Mesendoderm (in vitro differentiated cells): ENCODE data around the gene RCOR3.

Experiments used
- DNase-seq: peaks from one replicate; pipeline ENCODE4 v3.0.0; 2013
- H2AK5ac ChIP-seq: 2 replicates; pipeline ENCODE4 v1.6.1; 2013; ENCODE audit warnings: low read length, inconsistent platforms
- H2BK120ac ChIP-seq: 2 replicates; pipeline ENCODE4 v1.6.1; 2013; ENCODE audit warnings: low read depth, mild to moderate bottlenecking, low read length, moderate library complexity, mixed read lengths
- H2BK15ac ChIP-seq: replicated peaks from 2 replicates; pipeline ENCODE4 v1.6.1; 2013; ENCODE audit warnings: low read depth, mild to moderate bottlenecking, moderate library complexity
- H2BK5ac ChIP-seq: 2 replicates; pipeline ENCODE4 v1.6.1; 2013; ENCODE audit warnings: low read length, inconsistent platforms
- H3K18ac ChIP-seq: 2 replicates; pipeline ENCODE4 v1.6.1; 2013; ENCODE audit warnings: mild to moderate bottlenecking, low read length, mixed read lengths
- H3K23ac ChIP-seq: one replicate; pipeline ENCODE4 v1.6.1; 2013; ENCODE audit warnings: low read length
- H3K27ac ChIP-seq: 2 replicates; pipeline ENCODE4 v1.5.1; 2013; ENCODE audit warnings: low read depth, mild to moderate bottlenecking, inconsistent platforms, low read length, moderate library complexity
- H3K27me3 ChIP-seq: 2 replicates; pipeline ENCODE4 v1.6.1; 2013; ENCODE audit warnings: low read length, control low read depth, mild to moderate bottlenecking, inconsistent platforms; ENCODE audit not compliant: insufficient read depth, poor library complexity
- H3K36me3 ChIP-seq: 2 replicates; pipeline ENCODE4 v1.6.1; 2013; ENCODE audit warnings: low read length, inconsistent platforms; ENCODE audit not compliant: control insufficient read depth, insufficient read depth
- H3K4ac ChIP-seq: one replicate; pipeline ENCODE4 v1.6.1; 2013; ENCODE audit warnings: low read depth, mild to moderate bottlenecking, low read length, moderate library complexity
- H3K4me1 ChIP-seq: 2 replicates; pipeline ENCODE4 v1.6.1; 2013; ENCODE audit warnings: low read depth, low read length, inconsistent platforms; ENCODE audit not compliant: control insufficient read depth
- H3K4me2 ChIP-seq: 2 replicates; pipeline ENCODE4 v1.6.1; 2013; ENCODE audit warnings: low read length
- H3K4me3 ChIP-seq: 2 replicates; pipeline ENCODE4 v1.5.1; 2013; ENCODE audit warnings: mild to moderate bottlenecking, low read length
- H3K56ac ChIP-seq: one replicate; pipeline ENCODE4 v1.6.1; 2013; ENCODE audit warnings: low read length
- H3K79me1 ChIP-seq: 2 replicates; pipeline ENCODE4 v1.6.1; 2013; ENCODE audit warnings: low read length, inconsistent platforms
- H3K79me2 ChIP-seq: 2 replicates; pipeline ENCODE4 v1.6.1; 2013; ENCODE audit warnings: mild to moderate bottlenecking, low read length; ENCODE audit not compliant: control insufficient read depth, insufficient read depth
- H3K9ac ChIP-seq: 2 replicates; pipeline ENCODE4 v1.6.1; 2013; ENCODE audit warnings: low read length, inconsistent platforms
- H4K5ac ChIP-seq: one replicate; pipeline ENCODE4 v1.6.1; 2013; ENCODE audit warnings: low read length
- H4K8ac ChIP-seq: one replicate; pipeline ENCODE4 v1.6.1; 2013; ENCODE audit warnings: low read depth, mild to moderate bottlenecking, control low read depth, low read length, moderate library complexity
- WGBS: extraction: QIAGEN DNeasy Blood & Tissue Kit; methylation state at CpG from one replicate; pipeline ENCODE4 v1.1.7; 2013; ENCODE audit warnings: low lambda C conversion rate, missing lambda C conversion rate; ENCODE audit not compliant: insufficient coverage; ENCODE audit errors: extremely low coverage; 5-methylcytosine and 5-hydroxymethylcytosine counted together

Gene RCOR3

DNA sequence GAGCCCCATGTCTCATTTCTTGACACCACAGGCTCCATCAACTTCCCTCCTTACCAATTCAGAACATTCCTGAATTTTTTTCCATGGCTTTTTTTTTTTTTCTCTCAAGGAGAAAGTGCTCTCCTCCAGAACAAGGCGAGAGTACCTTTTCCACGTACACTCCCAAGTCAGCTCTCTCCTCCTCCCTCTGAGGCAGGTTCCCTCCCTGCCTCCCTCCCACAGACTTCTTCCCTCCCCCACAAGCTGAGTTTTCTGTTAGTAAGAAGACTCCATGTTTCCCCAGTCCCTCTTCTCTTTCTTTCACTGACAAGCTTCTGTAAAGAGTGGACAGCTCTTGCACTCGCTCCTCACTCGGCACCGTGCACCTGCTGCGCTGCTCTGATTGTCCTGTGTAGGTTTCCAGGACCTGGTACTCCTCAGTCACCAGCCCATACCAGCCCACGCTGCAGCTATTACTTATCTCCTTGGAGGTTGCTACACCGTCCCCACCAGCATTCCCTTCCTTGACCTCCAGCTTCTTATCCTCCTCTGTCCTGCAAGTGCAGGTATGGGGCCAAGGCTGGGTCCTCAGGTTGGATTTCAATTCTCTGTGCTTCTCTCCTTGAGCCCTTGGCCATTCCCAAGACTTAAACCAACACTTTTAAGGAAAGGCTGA is 71.2 kb downstream of the RCOR3 start:
- H2BK5ac ChIP-seq = no peak overlapping the region
- no peak overlapping the region for H3K4ac ChIP-seq
- H3K79me1 ChIP-seq = peaks cover 47% of the 10 kb centered on the region
- H3K4me1 ChIP-seq = peaks cover 25% of the 10 kb centered on the region
- no peak overlapping the region for H3K23ac ChIP-seq
- H3K27ac ChIP-seq = no peak overlapping the region
- no peak overlapping the region for H3K4me2 ChIP-seq
- H2AK5ac ChIP-seq = no peak overlapping the region
- WGBS = no CpG with 5 or more reads among the region's 8 CpGs
- no peaks in the 10 kb centered on the region for H3K27me3 ChIP-seq
- DNase-seq = no peak
- no peak overlapping the region for H3K56ac ChIP-seq
- no peak overlapping the region for H3K4me3 ChIP-seq
- H3K9ac ChIP-seq = no peak overlapping the region
- no peak overlapping the region for H4K8ac ChIP-seq
- no peaks in the 10 kb centered on the region for H3K36me3 ChIP-seq
- H3K18ac ChIP-seq = no peak overlapping the region
- H3K79me2 ChIP-seq = peaks cover 71% of the 10 kb centered on the region
- no peak overlapping the region for H2BK120ac ChIP-seq
- H2BK15ac ChIP-seq = no peak overlapping the region
- no peak overlapping the region for H4K5ac ChIP-seq

DNA sequence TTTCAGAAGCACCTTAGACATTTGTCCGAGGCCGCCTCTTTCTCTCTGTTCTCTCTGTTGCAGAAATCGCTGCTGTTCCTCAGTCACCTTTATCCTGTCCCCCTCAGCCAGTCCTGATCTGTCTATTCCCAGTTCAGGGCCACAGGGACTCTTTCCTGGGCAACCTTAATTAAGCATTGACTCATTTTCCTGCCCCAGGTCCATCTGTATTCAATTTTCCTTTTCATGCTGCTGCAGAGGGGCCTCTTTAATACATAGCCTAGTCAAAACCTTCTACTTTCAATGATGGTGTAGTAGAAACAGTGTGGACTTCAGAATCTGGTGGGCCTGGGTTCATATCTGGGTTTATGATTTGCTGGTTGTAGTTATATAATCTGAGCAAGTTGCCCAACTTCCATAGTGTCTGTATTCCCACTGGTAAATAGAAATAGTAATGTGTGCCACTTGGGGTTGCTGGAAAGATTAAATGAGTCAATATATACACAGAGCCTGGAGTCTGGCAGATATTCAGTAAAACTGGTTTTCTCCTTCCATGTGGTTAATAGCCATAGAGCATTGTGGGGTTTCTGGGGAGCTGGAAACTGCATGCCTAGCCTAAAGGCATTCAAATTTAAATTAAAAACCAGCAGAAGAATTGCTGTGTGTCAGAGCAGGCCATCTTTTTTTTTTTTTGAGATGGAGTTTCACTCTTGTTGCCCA is 72.0 kb downstream of the RCOR3 start:
- Histone ChIP-seq H3K79me2 (peaks cover 77% of the 10 kb centered on the region), H3K4me3 (no peak overlapping the region), H2BK5ac (no peak overlapping the region), H3K23ac (no peak overlapping the region), H4K5ac (no peak overlapping the region), H3K27ac (no peak overlapping the region), H3K56ac (no peak overlapping the region), H3K9ac (no peak overlapping the region), H3K18ac (no peak overlapping the region), H3K4ac (no peak overlapping the region), H4K8ac (no peak overlapping the region), H3K79me1 (peaks cover 51% of the 10 kb centered on the region), H3K36me3 (no peaks in the 10 kb centered on the region), H3K4me2 (no peak overlapping the region), H2BK15ac (no peak overlapping the region), H2BK120ac (no peak overlapping the region), H3K27me3 (no peaks in the 10 kb centered on the region), H2AK5ac (no peak overlapping the region), H3K4me1 (peaks cover 28% of the 10 kb centered on the region)
- DNase-seq = no peak
- no CpG with 5 or more reads among the region's 3 CpGs for WGBS

DNA sequence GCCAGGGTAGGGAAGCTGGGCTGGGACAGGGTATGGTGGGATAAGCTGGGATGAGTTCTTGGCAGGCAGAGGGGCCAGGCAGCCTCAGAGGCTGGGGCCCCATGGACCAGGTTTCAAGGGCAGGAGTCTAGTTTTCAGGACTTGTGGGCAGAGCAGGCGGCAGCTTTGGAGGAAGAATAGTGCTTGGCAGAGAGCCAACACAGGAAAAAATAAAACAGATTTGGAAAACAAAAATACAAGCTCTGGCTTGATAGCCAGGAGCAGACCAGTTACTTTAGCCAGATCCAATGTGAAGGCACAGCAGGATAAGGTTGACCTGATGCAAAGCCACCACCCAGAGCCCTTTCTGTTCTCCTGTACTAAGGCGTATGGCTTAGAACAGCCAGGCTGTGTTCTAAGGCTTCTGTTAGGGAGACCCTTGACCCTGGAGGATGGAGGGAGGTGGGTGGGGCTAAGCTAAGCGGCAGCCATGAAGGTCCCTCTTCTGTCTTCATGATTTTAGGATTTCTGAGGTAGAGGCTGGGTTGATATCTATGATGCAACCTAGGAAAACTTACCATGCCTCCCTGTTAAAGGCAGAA is 73.0 kb downstream of the RCOR3 start:
- H4K5ac ChIP-seq = no peak overlapping the region
- DNase-seq = no peak
- H3K4ac ChIP-seq = no peak overlapping the region
- no peak overlapping the region for H2BK15ac ChIP-seq
- no peaks in the 10 kb centered on the region for H3K27me3 ChIP-seq
- H3K36me3 ChIP-seq = no peaks in the 10 kb centered on the region
- no peak overlapping the region for H3K23ac ChIP-seq
- H3K79me2 ChIP-seq = peaks cover 81% of the 10 kb centered on the region
- no peak overlapping the region for H2BK120ac ChIP-seq
- H4K8ac ChIP-seq = no peak overlapping the region
- no peak overlapping the region for H3K18ac ChIP-seq
- H3K4me1 ChIP-seq = peaks cover 25% of the 10 kb centered on the region
- H3K56ac ChIP-seq = peak overlapping the region; percentile 26
- H3K27ac ChIP-seq = no peak overlapping the region
- WGBS = no CpG with 5 or more reads among the region's 3 CpGs
- no peak overlapping the region for H3K4me3 ChIP-seq
- no peak overlapping the region for H3K9ac ChIP-seq
- H3K79me1 ChIP-seq = peaks cover 55% of the 10 kb centered on the region
- no peak overlapping the region for H3K4me2 ChIP-seq
- no peak overlapping the region for H2AK5ac ChIP-seq
- H2BK5ac ChIP-seq = no peak overlapping the region

DNA sequence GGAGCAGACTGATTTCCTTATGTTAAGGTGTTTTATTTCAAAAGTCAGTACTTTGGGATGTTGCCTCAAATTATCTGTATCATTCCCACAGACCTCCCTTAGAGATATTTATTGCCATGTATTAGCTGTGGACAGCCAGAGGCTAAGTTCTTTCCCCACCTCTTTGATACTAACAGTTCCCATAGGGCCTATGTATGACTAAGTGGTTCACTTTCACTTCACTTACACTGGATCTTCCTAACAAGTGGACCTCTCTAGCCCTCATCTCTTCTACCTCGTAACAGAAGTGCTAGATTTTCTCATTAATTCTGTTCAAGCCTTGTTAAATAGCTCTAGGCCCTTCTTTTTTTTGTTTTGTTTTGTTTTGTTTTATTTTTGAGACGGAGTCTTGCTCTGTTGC is 73.7 kb downstream of the RCOR3 start:
- WGBS = no CpG with 5 or more reads among the region's 2 CpGs
- Histone ChIP-seq H3K18ac (no peak overlapping the region), H3K4ac (no peak overlapping the region), H3K4me2 (no peak overlapping the region), H3K9ac (no peak overlapping the region), H3K4me3 (no peak overlapping the region), H4K8ac (no peak overlapping the region), H3K79me2 (peaks cover 82% of the 10 kb centered on the region), H2BK120ac (no peak overlapping the region), H3K23ac (no peak overlapping the region), H3K4me1 (peaks cover 30% of the 10 kb centered on the region), H3K36me3 (no peaks in the 10 kb centered on the region), H2BK15ac (no peak overlapping the region), H2BK5ac (no peak overlapping the region), H4K5ac (no peak overlapping the region), H2AK5ac (no peak overlapping the region), H3K79me1 (peaks cover 61% of the 10 kb centered on the region), H3K56ac (no peak overlapping the region), H3K27ac (no peak overlapping the region), H3K27me3 (no peaks in the 10 kb centered on the region)
- no peak for DNase-seq

DNA sequence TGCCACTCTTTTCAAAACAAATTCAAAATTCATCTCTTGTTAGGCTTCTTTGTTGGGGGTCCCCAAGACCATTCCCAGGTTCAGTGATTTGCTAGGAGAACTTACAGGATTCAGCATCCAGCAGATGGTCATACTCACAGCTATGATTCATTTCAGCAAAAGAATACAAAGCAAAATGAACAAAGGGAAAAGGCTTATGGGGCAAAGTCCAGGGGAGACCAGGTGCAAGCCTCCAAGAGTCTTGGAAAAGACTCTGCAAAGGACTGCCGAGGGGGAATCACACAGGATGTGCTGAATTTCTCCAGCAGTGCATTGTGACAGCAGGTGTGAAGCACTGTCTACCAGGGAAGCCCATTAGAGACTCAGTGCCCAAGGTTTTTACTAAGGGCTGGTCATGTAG is 74.7 kb downstream of the RCOR3 start:
- no peak overlapping the region for H2BK120ac ChIP-seq
- no peak overlapping the region for H3K27ac ChIP-seq
- no CpG with 5 or more reads among the region's 1 CpG for WGBS
- H3K4me1 ChIP-seq = peaks cover 24% of the 10 kb centered on the region
- no peaks in the 10 kb centered on the region for H3K27me3 ChIP-seq
- H3K4me2 ChIP-seq = no peak overlapping the region
- no peak overlapping the region for H3K56ac ChIP-seq
- H2BK5ac ChIP-seq = no peak overlapping the region
- DNase-seq = no peak
- no peak overlapping the region for H3K23ac ChIP-seq
- no peak overlapping the region for H2AK5ac ChIP-seq
- H3K79me1 ChIP-seq = peaks cover 57% of the 10 kb centered on the region
- no peak overlapping the region for H3K4me3 ChIP-seq
- H2BK15ac ChIP-seq = no peak overlapping the region
- H4K8ac ChIP-seq = no peak overlapping the region
- H3K79me2 ChIP-seq = peaks cover 78% of the 10 kb centered on the region
- H3K9ac ChIP-seq = no peak overlapping the region
- no peaks in the 10 kb centered on the region for H3K36me3 ChIP-seq
- H3K4ac ChIP-seq = no peak overlapping the region
- no peak overlapping the region for H4K5ac ChIP-seq
- H3K18ac ChIP-seq = no peak overlapping the region
